PC-9 (cell line): Measurements from ENCODE around the gene YWHAG. TPM values are rescaled to one million over a fixed set of nuclear protein-coding genes. Genes with fewer than 3 reads are reported as not detected.

ENCODE experiments used
- BruUV-seq: library from RNA; stranded (reverse); fragments of 400-500 nt; replicated peaks from 2 replicates; lab custom pipeline; 2021; lab: Mats Ljungman, UMichigan
- CTCF ChIA-PET: fragments of 300-600 bp; sonication (Branson Sonifier 250); formaldehyde crosslinking; loops from one replicate; lab custom pipeline; 2022; ENCODE audit warnings: antibody characterized with exemption; lab: Charles Lee
- POLR2A ChIA-PET: fragments of 300-600 bp; sonication (Branson Sonifier 250); formaldehyde crosslinking; loops from one replicate; lab custom pipeline; 2022; ENCODE audit warnings: antibody characterized with exemption; ENCODE audit not compliant: unreplicated experiment; lab: Charles Lee
- DNase-seq, 2 experiments: peaks; one replicate each; pipeline versions ENCODE4 v3.0.0 to v3.0.0-alpha.2; 2015 to 2022; ENCODE audit warnings: mixed read lengths in 1 of 2
- H2AFZ ChIP-seq: fragments of 200-600 bp; sonication (generic); 2 replicates; pipeline ENCODE4 v1.8.1; 2017; ENCODE audit warnings: antibody characterized with exemption
- H3F3A ChIP-seq: fragments of 200-600 bp; sonication (generic); 2 replicates; pipeline ENCODE4 v1.8.1; 2017; ENCODE audit warnings: antibody characterized with exemption, mild to moderate bottlenecking, low read depth; ENCODE audit not compliant: insufficient read depth
- H3K27ac ChIP-seq: fragments of 200-600 bp; sonication (generic); 2 replicates; pipeline ENCODE4 v1.6.1; 2016; ENCODE audit warnings: mixed run types
- H3K27me3 ChIP-seq: fragments of 200-600 bp; sonication (generic); 2 replicates; pipeline ENCODE4 v1.6.1; 2016; ENCODE audit warnings: low read depth, mixed run types; ENCODE audit not compliant: insufficient read depth
- H3K36me3 ChIP-seq: fragments of 200-600 bp; sonication (generic); 2 replicates; pipeline ENCODE4 v1.6.1; 2016; ENCODE audit warnings: low read depth, mixed run types
- H3K4me1 ChIP-seq: fragments of 200-600 bp; sonication (generic); replicated peaks from 2 replicates; pipeline ENCODE4 v1.6.1; 2016; ENCODE audit warnings: mixed run types; ENCODE audit not compliant: insufficient read depth
- H3K4me2 ChIP-seq: fragments of 200-600 bp; sonication (generic); 2 replicates; pipeline ENCODE4 v1.6.1; 2017; ENCODE audit warnings: mixed run types
- H3K4me3 ChIP-seq: fragments of 200-600 bp; sonication (generic); 2 replicates; pipeline ENCODE4 v1.6.1; 2016; ENCODE audit warnings: mixed run types
- H3K79me2 ChIP-seq: fragments of 200-600 bp; sonication (generic); 2 replicates; pipeline ENCODE4 v1.6.1; 2017; ENCODE audit warnings: low read depth, mixed run types
- H3K9me2 ChIP-seq: fragments of 200-600 bp; sonication (generic); 2 replicates; pipeline ENCODE4 v1.8.1; 2017; ENCODE audit warnings: mild to moderate bottlenecking; ENCODE audit not compliant: insufficient read depth
- H3K9me3 ChIP-seq: fragments of 200-600 bp; sonication (generic); 2 replicates; pipeline ENCODE4 v1.8.1; 2016; ENCODE audit warnings: low read depth; ENCODE audit not compliant: insufficient read depth
- H4K20me1 ChIP-seq: fragments of 200-600 bp; sonication (generic); 2 replicates; pipeline ENCODE4 v1.8.1; 2017; ENCODE audit not compliant: insufficient read depth
- CTCF ChIP-seq: fragments of 200-600 bp; sonication (generic); conservative IDR thresholded peaks from 2 replicates; pipeline ENCODE4 v1.6.1; 2017; ENCODE audit warnings: mixed run types, antibody characterized with exemption, mild to moderate bottlenecking, moderate library complexity
- EZH2 ChIP-seq: fragments of 200-600 bp; sonication (generic); IDR thresholded peaks from 2 replicates; pipeline ENCODE4 v1.8.0; 2017; ENCODE audit warnings: antibody characterized with exemption, low read depth
- intact Hi-C: fragments of 100-400 bp; cut with micrococcal nuclease; formaldehyde crosslinking; loops from one replicate; pipeline ENCODE4 v1.10.0; 2022; ENCODE audit not compliant: unreplicated experiment
- total RNA-seq: library from RNA; stranded (reverse); gene quantifications from 2 replicates; pipeline ENCODE4 v1.2.3, GENCODE V29; 2021

Gene YWHAG
- total RNA-seq, 1 experiment from 2014 or later = 250 TPM

GRCh38 chr7:76330673-76331072 is 28.1 kb downstream of the YWHAG start:
- Histone ChIP-seq H3K79me2 (peaks cover 98% of the 10 kb centered on the region), H3K27ac (no peak overlapping the region), H3K9me2 (no peaks in the 10 kb centered on the region), H3K36me3 (peaks cover 19% of the 10 kb centered on the region), H3K4me3 (no peak overlapping the region), H3K4me2 (no peak overlapping the region), H3K9me3 (no peaks in the 10 kb centered on the region), H3K27me3 (no peaks in the 10 kb centered on the region), H4K20me1 (peaks cover 90% of the 10 kb centered on the region), H3F3A (peaks cover 71% of the 10 kb centered on the region), H2AFZ (no peak overlapping the region), H3K4me1 (peaks cover 23% of the 10 kb centered on the region)
- ChIA-PET POLR2A (no interaction called here), CTCF (no interaction called here)
- no TSS peak for BruUV-seq
- TF ChIP-seq EZH2 = no peak
- TF ChIP-seq CTCF = no peak
- intact Hi-C loops = no loop called here
- no peak for DNase-seq

- no peaks in the 10 kb centered on the region for H3K27me3 ChIP-seq
- H3K9me3 ChIP-seq = no peaks in the 10 kb centered on the region
- H4K20me1 ChIP-seq = peaks cover 90% of the 10 kb centered on the region
- POLR2A ChIA-PET = no interaction called here
- no peaks in the 10 kb centered on the region for H3K9me2 ChIP-seq
- CTCF ChIA-PET = no interaction called here
- BruUV-seq = no TSS peak
- intact Hi-C loops = no loop called here
- H2AFZ ChIP-seq = no peak overlapping the region
- H3K4me2 ChIP-seq = no peak overlapping the region
- H3F3A ChIP-seq = peaks cover 71% of the 10 kb centered on the region
- H3K79me2 ChIP-seq = peaks cover 98% of the 10 kb centered on the region
- DNase-seq = no peak
- TF ChIP-seq EZH2 (no peak), CTCF (no peak)
- H3K4me3 ChIP-seq = no peak overlapping the region
- H3K36me3 ChIP-seq = peaks cover 23% of the 10 kb centered on the region
- H3K4me1 ChIP-seq = peaks cover 20% of the 10 kb centered on the region
- no peak overlapping the region for H3K27ac ChIP-seq
These were observed 28.5 kb downstream of the YWHAG start for GRCh38 chr7:76330261-76330660.

DNA sequence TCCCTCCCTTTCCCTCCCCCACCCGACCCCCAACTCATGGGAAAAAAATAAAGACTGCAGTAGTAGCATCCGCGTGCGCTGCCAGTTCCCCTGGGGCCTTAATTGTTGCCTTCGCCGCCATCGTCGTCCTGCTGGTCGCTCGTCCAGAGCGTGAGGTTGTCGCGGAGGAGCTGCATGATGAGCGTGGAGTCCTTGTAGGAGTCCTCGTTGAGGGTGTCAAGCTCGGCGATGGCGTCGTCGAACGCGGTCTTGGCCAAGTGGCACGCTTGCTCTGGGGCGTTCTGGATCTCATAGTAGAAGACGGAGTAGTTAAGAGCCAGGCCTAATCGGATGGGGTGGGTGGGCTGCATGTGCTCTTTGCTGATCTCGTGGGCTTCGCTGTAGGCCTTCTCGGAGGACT is 29.3 kb downstream of the YWHAG start:
- POLR2A ChIA-PET = no interaction called here
- no peak overlapping the region for H2AFZ ChIP-seq
- peaks cover 96% of the 10 kb centered on the region for H4K20me1 ChIP-seq
- no TSS peak for BruUV-seq
- no peaks in the 10 kb centered on the region for H3K9me2 ChIP-seq
- peaks cover 25% of the 10 kb centered on the region for H3K36me3 ChIP-seq
- no peak overlapping the region for H3K27ac ChIP-seq
- no peaks in the 10 kb centered on the region for H3K9me3 ChIP-seq
- CTCF ChIA-PET = no interaction called here
- peaks cover 98% of the 10 kb centered on the region for H3K79me2 ChIP-seq
- intact Hi-C loops = no loop called here
- H3K27me3 ChIP-seq = no peaks in the 10 kb centered on the region
- no peak overlapping the region for H3K4me3 ChIP-seq
- peaks cover 16% of the 10 kb centered on the region for H3K4me1 ChIP-seq
- TF ChIP-seq CTCF (no peak), EZH2 (no peak)
- no peak for DNase-seq
- H3F3A ChIP-seq = peaks cover 74% of the 10 kb centered on the region
- no peak overlapping the region for H3K4me2 ChIP-seq
